ENCODE data around the gene PACS1. TPM values are rescaled to one million over a fixed set of nuclear protein-coding genes. Genes with fewer than 3 reads are reported as not detected.
A peak's percentile ranks its signal among the peaks of the same experiment; 100 is the strongest.

PACS1 gene
- polyA plus RNA-seq, 3 donors = 8.1 to 36.8 (median 12.4) TPM

DNA sequence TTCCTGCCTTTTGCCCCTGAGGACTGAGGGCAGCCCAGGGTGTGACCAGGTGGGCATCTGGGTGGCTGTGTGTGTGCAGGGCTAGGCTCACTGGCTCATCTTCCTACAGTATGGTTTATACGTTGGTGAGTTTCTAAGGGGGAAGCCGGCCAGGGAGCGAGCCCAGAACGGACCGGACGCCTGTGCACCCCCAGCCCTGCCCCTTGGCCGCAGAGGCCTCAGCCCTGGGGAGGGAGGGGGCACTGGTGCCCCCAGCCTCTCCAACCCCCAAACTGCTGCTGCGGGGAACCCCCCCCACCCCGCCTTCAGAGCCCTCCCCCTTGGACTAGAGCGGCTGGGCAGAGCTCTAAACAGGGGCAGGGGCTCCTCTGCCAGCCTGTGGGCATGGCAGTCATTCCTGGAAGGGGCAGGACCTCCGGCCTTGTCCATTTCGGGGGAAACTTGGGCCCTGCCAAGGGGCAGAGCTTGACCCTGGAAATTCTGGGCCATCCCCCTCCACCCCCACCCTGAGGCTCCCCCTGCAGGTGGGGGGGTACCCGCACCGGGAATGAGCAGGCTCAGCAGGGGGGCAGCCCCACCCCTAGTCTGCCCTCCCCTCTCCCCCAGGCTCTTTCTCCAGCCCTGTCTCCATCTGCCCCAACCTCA lies 213.5 kb downstream of the PACS1 start:
- Mint-ChIP-seq H3K36me3 (peaks cover 10 to 17% of the 10 kb centered on the region in 2 donors), H3K27ac (peak overlapping the region in 1 of 7 donors; percentile 70), H3K4me3 (no peak overlapping the region), H3K4me1 (peaks cover 33% of the 10 kb centered on the region), H3K9me3 (peaks cover 0 to 7% (median 2%) of the 10 kb centered on the region in 7 donors), H3K27me3 (ENCODE audit: low read depth in 3 of 3) (peaks cover 20 to 24% (median 22%) of the 10 kb centered on the region in 3 donors)
- H3K27me3 ChIP-seq (ENCODE audit: control insufficient read depth in 2 of 2, insufficient read depth in 2 of 2, low read length in 2 of 2) = peaks cover 3 to 14% of the 10 kb centered on the region in 2 donors
- H3K9ac ChIP-seq (ENCODE audit: insufficient read depth, low read length, poor library complexity, severe bottlenecking) = no peak overlapping the region
- H3K4me2 ChIP-seq (replicated peaks; ENCODE audit: extremely low read depth, low read length, poor library complexity, severe bottlenecking) = no peak overlapping the region
- TF ChIP-seq, protein P1, sequence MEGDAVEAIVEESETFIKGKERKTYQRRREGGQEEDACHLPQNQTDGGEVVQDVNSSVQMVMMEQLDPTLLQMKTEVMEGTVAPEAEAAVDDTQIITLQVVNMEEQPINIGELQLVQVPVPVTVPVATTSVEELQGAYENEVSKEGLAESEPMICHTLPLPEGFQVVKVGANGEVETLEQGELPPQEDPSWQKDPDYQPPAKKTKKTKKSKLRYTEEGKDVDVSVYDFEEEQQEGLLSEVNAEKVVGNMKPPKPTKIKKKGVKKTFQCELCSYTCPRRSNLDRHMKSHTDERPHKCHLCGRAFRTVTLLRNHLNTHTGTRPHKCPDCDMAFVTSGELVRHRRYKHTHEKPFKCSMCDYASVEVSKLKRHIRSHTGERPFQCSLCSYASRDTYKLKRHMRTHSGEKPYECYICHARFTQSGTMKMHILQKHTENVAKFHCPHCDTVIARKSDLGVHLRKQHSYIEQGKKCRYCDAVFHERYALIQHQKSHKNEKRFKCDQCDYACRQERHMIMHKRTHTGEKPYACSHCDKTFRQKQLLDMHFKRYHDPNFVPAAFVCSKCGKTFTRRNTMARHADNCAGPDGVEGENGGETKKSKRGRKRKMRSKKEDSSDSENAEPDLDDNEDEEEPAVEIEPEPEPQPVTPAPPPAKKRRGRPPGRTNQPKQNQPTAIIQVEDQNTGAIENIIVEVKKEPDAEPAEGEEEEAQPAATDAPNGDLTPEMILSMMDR (IDR thresholded peaks at IDR 0.05) = no peak
- H3K27ac ChIP-seq (ENCODE audit: low read depth in 1 of 2, low read length in 2 of 2) = no peak overlapping the region
- peaks cover 40% of the 10 kb centered on the region for H4K20me1 ChIP-seq (ENCODE audit: insufficient read depth, low read length)
- peaks cover 23 to 35% of the 10 kb centered on the region in 2 donors for H3K4me1 ChIP-seq (ENCODE audit: control insufficient read depth in 1 of 2, insufficient read depth in 2 of 2, low read length in 2 of 2)
- no peak overlapping the region for H2AFZ ChIP-seq (ENCODE audit: insufficient read depth, low read depth, low read length, poor library complexity, severe bottlenecking)
- WGBS (ENCODE audit: insufficient coverage) = 77% methylated on average over 4 of the region's 14 CpGs
- no peak for DNase-seq
- H3K9me3 ChIP-seq (replicated peaks in 1 of 2; ENCODE audit: control insufficient read depth in 1 of 2, insufficient read depth in 1 of 2, low read length in 2 of 2) = no peaks in the 10 kb centered on the region
- peaks cover 3 to 14% of the 10 kb centered on the region in 2 donors for H3K36me3 ChIP-seq (replicated peaks in 1 of 2; ENCODE audit: control insufficient read depth in 1 of 2, insufficient read depth in 2 of 2, low read length in 2 of 2)
- no peak overlapping the region for H3K4me3 ChIP-seq (replicated peaks in 1 of 3; ENCODE audit: low read depth in 2 of 3, low read length in 3 of 3)
- H3K79me2 ChIP-seq (ENCODE audit: insufficient read depth, low read length) = no peaks in the 10 kb centered on the region
- intact Hi-C loops (cut with micrococcal nuclease) = loop anchor here (2.0 kb wide), 1 partner anchor 61 kb away; no protein-coding TSS in a partner anchor

DNA sequence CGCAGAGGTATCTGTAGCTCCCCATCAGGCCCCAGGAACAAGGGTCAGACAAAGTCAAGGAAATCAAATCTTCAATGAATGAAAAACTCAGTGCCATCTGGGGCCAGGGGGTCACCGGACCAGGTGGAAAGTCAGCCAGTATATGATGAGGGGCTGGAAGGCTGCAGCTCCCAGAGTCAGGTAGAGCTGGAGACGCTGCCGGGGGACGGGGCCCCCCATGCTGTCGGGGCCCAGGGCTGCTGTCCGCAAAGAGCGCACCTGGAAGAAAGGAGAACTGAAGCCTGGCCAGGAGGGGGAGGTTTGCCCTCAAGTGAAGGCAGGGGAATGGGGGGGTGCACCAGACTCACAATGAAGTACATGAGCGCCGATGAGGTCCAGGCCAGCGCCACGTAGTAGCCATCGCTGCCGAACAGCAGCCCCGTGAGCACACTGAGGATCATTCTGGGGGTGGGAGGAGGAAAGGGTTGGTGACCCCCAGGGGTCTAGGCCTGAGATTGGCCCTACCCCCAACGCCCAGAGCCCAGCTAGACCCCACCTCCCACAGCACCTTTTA lies 214.5 kb downstream of the PACS1 start:
- Histone ChIP-seq H2AFZ (ENCODE audit: insufficient read depth, low read depth, low read length, poor library complexity, severe bottlenecking) (no peak overlapping the region), H3K27me3 (ENCODE audit: control insufficient read depth in 2 of 2, insufficient read depth in 2 of 2, low read length in 2 of 2) (peaks cover 0 to 6% of the 10 kb centered on the region in 2 donors), H3K9ac (ENCODE audit: insufficient read depth, low read length, poor library complexity, severe bottlenecking) (no peak overlapping the region), H4K20me1 (ENCODE audit: insufficient read depth, low read length) (peaks cover 30% of the 10 kb centered on the region), H3K4me1 (ENCODE audit: control insufficient read depth in 1 of 2, insufficient read depth in 2 of 2, low read length in 2 of 2) (peaks cover 28 to 40% of the 10 kb centered on the region in 2 donors), H3K79me2 (ENCODE audit: insufficient read depth, low read length) (no peaks in the 10 kb centered on the region), H3K9me3 (replicated peaks in 1 of 2; ENCODE audit: control insufficient read depth in 1 of 2, insufficient read depth in 1 of 2, low read length in 2 of 2) (no peaks in the 10 kb centered on the region), H3K4me3 (replicated peaks in 1 of 3; ENCODE audit: low read depth in 2 of 3, low read length in 3 of 3) (no peak overlapping the region), H3K27ac (ENCODE audit: low read depth in 1 of 2, low read length in 2 of 2) (no peak overlapping the region), H3K4me2 (replicated peaks; ENCODE audit: extremely low read depth, low read length, poor library complexity, severe bottlenecking) (no peak overlapping the region), H3K36me3 (replicated peaks in 1 of 2; ENCODE audit: control insufficient read depth in 1 of 2, insufficient read depth in 2 of 2, low read length in 2 of 2) (peaks cover 3 to 14% of the 10 kb centered on the region in 2 donors)
- no peak overlapping the region for H3K4me3 Mint-ChIP-seq
- peaks cover 11 to 19% (median 12%) of the 10 kb centered on the region in 3 donors for H3K27me3 Mint-ChIP-seq (ENCODE audit: low read depth in 3 of 3)
- 92% methylated on average over 13 of the region's 16 CpGs for WGBS (ENCODE audit: insufficient coverage)
- peaks cover 0 to 2% (median under 1%) of the 10 kb centered on the region in 7 donors for H3K9me3 Mint-ChIP-seq
- TF ChIP-seq, protein P1 (IDR thresholded peaks at IDR 0.05) = no peak
- intact Hi-C loops (cut with micrococcal nuclease) = no loop called here
- H3K36me3 Mint-ChIP-seq = peaks cover 6 to 15% of the 10 kb centered on the region in 2 donors
- no peak for DNase-seq
- H3K27ac Mint-ChIP-seq = no peak overlapping the region
- H3K4me1 Mint-ChIP-seq = peaks cover 35% of the 10 kb centered on the region
